ENCODE results near the gene LRRC73.
"Not testable (repeated sequence)": the region's sequence is repeated elsewhere in the genome, so short reads cannot be mapped to it uniquely, and the experiment has no call there.

The LRRC73 gene

GRCh38 chr6:43509984-43510826, at the start of gene LRRC73:
TSS of gene LRRC73 (minus strand) at chr6:43510346. CDS start at chr6:43509785, 561 bp downstream.
- peak; percentile 92 for DNase-seq

GRCh38 chr6:43559328-43559727, 49.2 kb upstream of the LRRC73 start:
- no peak for DNase-seq

GRCh38 chr6:43557620-43558019, 47.5 kb upstream of the LRRC73 start:
- not testable (repeated sequence) for DNase-seq

DNA sequence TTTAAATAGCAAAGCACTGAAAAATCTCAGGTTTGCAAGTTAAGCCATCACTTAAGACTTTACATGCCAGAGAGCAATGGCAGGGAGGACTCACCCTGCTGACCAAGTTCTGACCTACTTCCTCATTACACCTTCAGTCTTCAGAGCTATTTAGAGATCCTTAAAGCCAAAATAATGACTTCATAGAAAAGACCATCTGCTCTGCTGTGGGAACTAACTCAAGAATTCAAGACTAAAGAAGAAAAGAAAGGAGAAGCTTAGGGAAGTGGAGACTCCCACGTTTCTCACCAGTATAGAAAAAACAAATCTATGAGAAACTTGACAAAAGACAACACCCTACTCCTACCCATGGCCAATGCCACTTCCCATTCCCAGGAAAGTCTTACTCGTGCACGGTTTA, 37.1 kb upstream of the LRRC73 start:
- no peak for DNase-seq

GRCh38 chr6:43544461-43544860, 34.3 kb upstream of the LRRC73 start:
- no peak for DNase-seq

GRCh38 chr6:43541774-43542471, 31.8 kb upstream of the LRRC73 start:
- no peak for DNase-seq

GRCh38 chr6:43540507-43540906, 30.4 kb upstream of the LRRC73 start:
- no peak for DNase-seq

GRCh38 chr6:43539409-43539808, 29.3 kb upstream of the LRRC73 start:
- not testable (repeated sequence) for DNase-seq

- not testable (repeated sequence) for DNase-seq
Observed at GRCh38 chr6:43538986-43539385, 28.8 kb upstream of the LRRC73 start.

- DNase-seq, result no peak
Observed at GRCh38 chr6:43532201-43532600, 22.1 kb upstream of the LRRC73 start.

- DNase-seq, result no peak
Observed at GRCh38 chr6:43524483-43524961, 14.4 kb upstream of the LRRC73 start.

- DNase-seq, result no peak
Observed at GRCh38 chr6:43523284-43523683, 13.1 kb upstream of the LRRC73 start.

GRCh38 chr6:43522547-43523261, 12.6 kb upstream of the LRRC73 start:
- DNase-seq, result no peak

GRCh38 chr6:43521836-43522235, 11.7 kb upstream of the LRRC73 start:
- DNase-seq, result no peak

DNA sequence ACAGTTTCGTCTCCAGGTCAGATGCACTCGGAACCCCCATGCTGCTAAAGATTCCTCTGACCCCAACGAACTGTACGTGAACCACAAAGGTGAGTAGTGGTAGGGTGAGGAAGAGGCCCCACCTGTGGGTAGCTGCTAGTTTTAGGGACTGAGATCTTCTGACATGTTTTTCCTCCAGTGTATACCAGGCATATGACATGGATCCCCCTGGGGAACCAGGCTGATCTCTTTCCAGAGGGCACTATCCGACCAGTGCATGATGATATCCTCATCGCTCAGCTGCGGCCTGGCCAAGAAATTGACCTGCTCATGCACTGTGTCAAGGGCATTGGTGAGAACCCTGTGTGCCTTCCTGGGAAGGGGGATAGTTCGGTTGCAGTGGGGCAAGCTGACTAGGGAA, 10.0 kb upstream of the LRRC73 start:
- no peak for DNase-seq

DNA sequence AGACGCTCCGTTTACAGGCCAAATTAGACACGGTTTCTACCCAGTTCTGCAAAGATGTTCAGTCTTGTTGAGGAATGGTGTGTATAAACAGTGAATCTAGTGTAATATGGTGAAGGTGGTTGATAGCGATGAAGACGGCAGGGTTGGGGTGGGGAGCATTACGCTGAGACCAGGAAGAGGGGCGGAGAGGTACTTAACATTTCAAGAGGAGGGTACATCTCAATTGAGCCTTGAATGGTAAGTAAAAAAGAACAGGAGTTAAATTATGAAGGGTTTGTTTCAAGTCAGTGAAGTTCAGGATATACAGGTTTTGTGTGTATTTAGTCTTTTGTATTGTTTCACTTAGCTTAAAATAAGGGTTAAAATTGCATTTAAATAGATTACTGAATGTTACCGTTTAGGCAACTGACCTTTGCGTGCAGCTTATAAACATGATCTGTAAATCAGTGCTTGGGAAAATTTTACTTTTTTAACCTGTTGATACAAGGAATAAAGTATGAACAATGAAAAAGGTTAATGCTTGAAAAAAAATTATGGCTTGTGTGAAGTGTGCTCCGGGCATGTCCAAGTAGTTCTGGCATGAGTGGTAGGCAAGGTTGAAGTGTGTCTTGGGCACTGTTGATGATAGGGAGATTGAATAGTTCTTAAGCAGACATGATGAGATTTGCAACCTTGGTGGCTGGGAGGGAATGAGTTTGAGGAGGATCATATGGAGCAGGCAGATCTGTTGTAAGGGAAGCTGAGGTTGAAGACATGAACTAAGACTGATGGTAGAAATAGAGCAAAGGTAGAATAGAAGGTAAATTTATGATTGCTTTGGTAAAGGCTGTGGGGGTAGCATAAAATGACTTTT, 7.6 kb upstream of the LRRC73 start:
- no peak for DNase-seq

- peak; percentile 97 for DNase-seq
Observed at GRCh38 chr6:43516697-43517504, 6.8 kb upstream of the LRRC73 start, which contains the start of the genes POLR1C and YIPF3. TSS of gene POLR1C (plus strand) at chr6:43517089. CDS start at chr6:43517110, 21 bp downstream. TSS of gene YIPF3 (minus strand) at chr6:43516926. CDS start at chr6:43516807, 119 bp downstream.

DNA sequence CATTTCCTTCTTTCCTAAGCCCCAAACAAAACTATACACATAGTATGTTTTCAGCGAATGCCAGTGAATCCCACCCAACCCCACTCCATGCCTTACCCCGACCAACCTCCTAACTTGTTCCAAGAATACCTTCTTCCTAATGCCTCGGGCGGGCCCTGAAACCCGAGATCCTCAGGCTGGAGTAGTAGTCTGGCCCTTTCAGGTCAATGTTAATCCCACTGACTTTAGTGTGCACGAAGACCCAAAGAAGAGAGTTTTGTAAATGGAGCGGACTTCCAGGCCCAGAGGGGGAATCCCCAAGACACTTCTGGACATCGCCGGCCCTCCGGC, 6.2 kb upstream of the LRRC73 start:
- no peak for DNase-seq

GRCh38 chr6:43515808-43516207, 5.7 kb upstream of the LRRC73 start:
- DNase-seq, result no peak

DNA sequence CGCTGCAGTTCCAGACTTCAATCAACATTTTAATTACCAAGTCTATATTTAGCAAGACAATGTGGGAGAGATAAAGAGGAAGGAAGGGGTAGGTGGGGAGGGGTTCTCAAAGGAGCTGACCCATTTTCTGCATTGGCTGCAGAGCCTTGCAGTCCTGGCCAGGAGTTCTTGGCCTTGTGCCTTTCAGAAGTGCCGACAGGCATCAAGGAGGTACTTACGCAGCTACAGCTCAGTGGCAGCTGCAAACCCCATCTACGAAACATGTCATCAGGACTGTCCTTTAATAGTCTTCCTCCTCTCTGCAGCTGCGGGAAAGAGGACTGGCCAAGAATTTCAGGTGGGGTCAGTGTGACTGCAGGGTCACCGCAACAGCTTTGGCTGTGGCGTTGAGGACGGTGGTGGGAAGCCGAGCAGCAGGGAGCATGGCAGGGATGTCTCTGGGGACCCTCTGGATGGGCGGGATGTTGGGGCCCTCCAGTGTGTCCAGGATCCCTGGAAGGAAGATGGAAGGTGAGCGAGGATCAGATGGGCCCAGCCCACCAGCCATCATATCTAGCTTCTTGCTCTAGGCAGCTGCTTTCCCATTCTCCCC, 1.8 kb upstream of the LRRC73 start:
- DNase-seq, result no peak

DNA sequence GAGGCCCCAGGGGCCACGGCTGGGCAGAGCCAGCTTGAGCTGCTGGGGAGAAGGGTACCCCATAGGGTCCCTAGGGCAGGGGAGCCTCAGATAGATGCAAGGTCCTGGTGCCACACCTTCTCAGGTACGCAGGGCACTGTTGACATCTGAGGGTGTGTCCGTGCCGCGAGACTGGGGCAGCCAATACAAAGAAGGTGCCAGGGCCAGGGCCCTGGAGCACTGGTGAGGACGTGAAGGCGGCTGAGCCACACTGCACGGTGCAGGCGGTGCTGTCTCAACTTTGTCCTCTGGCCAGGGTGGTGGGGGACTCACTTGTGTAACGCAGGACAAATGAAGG, 649 bp upstream of the LRRC73 start:
- DNase-seq, result no peak

Data from T1000 (cell line).